Heart left ventricle (tissue), 13 donors: ENCODE data around the gene CXCL17.

Experiments used
- CTCF ChIP-seq, 12 donors: fragments of 200-600 bp; sonication (generic) in 4 of 12; IDR thresholded peaks; one replicate each; pipeline versions ENCODE4 v1.5.0 to v1.8.0; 2018 to 2022; ENCODE audit warnings: antibody characterized with exemption in 12 of 12, mild to moderate bottlenecking in 5 of 12
- POLR2A ChIP-seq, 2 donors: fragments of 450-650 bp; IDR thresholded peaks; one replicate each; pipeline ENCODE4 v1.6.1; 2017; ENCODE audit warnings: antibody characterized with exemption in 2 of 2, mild to moderate bottlenecking in 2 of 2, moderate library complexity in 2 of 2
- donor health status: ischemic (EF 13 %, LVEDD 7.1; RV severe dilation, severe dysfunction).
- donor health status: DM: no; HTN: yes; CAD: no.
- donor health status: DM: no; HTN: no; CAD: no.
- donor health status: ischemic (EF 25% LVEDD 6.9; RV normal size, moderate dysfunction).
- donor health status: ischemic (EF 25% LVEDD 5.7; RV mildly dilated, moderate dysfunction).
- donor health status: ischemic (EF 35%, LVEDD 5.7; RV mildly dilated, moderate dysfunction).
- donor health status: nonischemic (EF 11% LVEDD 7.7; RV severe dilation, severe dysfunction).
- donor health status: DM: yes; HTN: yes; CAD: no.
- donor health status: PGD.
- donor health status: ischemic (EF 29% LVEDD 5.4; RV normal size, mild dysfunction).
- donor health status: nonischemic (EF 23%, LVEDD 6.1; RV moderate dilation, normal function).

- TF ChIP-seq POLR2A (IDR thresholded peaks at IDR 0.05): no peak
- TF ChIP-seq CTCF (IDR thresholded peaks at IDR 0.05): peak; percentile 61 to 85 (median 74)
These were observed 9.1 kb downstream of the CXCL17 start for GRCh38 chr19:42433503-42434260.
